Stimulated activated CD4-positive, alpha-beta T cell treated with anti-CD3 and anti-CD28 coated beads, Interleukin-12 subunit alpha, Interleukin-12 subunit beta, amount 100 ng/mL, for 24 hours (primary cell): ENCODE results near the gene SLC29A1.
"Not testable (repeated sequence)": the region's sequence is repeated elsewhere in the genome, so short reads cannot be mapped to it uniquely, and the experiment has no call there.

ENCODE experiments used
- DNase-seq, 2 experiments: peaks; one replicate each; pipeline ENCODE4 v3.0.0-alpha.2; 2020; ENCODE audit warnings: low read depth in 2 of 2

Gene SLC29A1

DNA sequence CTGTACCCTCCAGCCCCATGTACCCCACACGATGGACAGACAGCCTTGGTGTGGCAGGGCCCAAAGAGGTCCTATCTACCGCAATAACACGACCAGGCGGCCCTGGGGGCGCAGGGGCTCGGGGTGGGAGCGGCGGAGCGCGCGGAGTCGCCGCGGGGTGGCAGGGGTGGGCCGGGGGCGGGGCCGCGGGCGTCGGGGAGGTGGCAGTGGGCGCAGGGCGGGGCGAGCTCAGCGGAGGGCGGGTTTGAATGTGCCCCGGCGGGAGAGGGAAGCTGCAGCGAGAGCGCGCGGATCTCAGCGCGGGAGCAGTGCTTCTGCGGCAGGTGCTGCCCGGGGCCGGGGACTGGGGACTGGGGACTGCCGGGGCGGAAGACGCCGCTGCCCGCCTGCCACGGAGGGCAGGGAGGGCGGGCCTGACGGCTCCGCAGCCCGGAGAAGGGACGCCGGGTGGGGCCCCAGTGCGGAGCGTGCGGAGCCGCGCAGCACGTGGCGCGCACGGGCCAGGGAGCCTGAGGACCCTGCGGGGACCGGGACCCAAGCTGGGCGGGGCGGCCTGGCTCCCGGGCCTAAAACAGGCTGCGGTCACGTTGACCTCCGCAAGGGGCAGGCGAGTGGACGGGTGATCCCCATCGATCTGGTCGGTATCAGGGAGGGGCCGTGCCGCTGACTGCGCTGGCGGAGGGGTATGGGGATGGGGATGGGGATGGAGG is at the start of gene SLC29A1:
SLC29A1 (plus strand) TSS at position 277 of the 710 bp plus-strand sequence. CDS start 3,719 bp downstream, outside the sequence.
- peak; percentile 69 to 84 for DNase-seq

- no peak for DNase-seq
These were observed 47.1 kb upstream of the SLC29A1 start for GRCh38 chr6:44176130-44176761.

GRCh38 chr6:44176762-44177509 is 46.5 kb upstream of the SLC29A1 start:
- no peak for DNase-seq

DNA sequence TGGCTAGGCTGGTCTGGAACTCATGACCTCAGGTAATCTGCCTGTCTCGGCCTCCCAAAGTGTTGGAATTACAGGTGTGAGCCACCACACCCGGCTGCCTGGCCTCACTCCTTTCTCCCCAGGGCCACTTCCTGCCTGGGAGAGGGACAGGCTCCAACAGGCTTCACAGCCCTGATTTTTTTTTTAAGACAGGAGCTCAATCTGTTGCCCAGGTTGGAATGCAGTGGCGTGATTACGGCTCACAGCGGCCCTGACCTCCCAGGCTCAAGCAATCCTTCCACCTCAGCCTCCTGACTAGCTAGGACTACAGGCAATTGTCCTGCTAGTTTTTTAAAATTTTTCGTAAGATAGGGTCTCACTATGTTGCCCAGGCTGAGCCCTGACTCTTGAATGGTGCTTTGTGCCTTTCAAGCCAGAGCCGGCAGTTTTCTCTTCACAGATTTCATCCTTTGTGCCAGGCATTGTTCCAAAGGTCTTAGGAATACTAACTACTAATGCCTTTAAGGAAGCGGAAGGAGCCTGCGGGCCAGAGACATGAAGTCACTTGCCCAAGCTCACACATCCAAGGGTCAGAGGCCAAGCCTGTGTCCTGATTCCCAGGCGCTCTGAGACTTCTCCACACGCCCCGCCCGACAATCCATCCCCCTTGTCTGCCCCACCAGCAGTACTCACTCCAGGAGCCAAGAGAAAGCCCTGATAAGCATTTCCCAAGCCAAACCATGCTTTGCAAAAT is 45.5 kb upstream of the SLC29A1 start:
- no peak for DNase-seq

- no peak for DNase-seq
These were observed 44.8 kb upstream of the SLC29A1 start for GRCh38 chr6:44178424-44179071.

GRCh38 chr6:44179072-44179536 is 44.3 kb upstream of the SLC29A1 start:
- no peak for DNase-seq

DNA sequence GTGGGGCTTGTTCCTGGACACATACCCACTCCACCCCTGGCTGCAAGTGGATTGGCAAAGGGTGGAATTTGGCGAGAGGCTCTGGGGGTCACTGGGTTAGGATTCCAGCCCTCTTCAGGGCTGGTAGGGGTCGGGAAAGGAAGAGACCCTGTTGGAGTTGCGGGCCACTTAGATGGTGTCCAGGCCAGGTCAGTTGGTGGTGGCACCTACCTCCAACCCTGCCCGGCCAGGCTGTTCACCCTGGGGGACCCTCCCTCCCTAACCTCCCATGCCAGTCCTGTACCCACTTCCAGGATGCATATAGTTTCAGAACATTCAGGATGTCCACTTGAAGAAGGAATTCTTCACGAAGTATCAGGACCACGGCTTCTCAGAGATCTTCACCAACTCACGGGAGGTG is 43.7 kb upstream of the SLC29A1 start:
- no peak for DNase-seq

DNA sequence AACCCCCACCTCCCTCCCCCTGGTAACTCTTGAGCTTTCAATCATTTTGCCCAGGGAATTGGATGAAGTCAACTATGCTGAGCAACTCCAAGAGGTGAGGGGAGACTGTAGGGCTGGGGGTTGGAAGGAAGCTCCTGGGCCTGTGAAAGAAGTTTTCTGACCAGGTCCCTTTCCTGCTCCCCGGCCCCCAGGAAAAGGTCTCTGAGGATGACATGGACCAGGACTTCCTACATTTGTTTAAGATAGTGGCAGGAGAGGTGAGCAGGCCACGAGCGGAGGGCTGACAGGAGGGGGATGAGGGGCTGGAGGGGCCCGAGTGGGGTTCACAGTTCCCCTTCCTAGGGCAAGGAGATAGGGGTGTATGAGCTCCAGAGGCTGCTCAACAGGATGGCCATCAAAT is 43.0 kb upstream of the SLC29A1 start:
- DNase-seq: no peak

- no peak for DNase-seq
These were observed 42.5 kb upstream of the SLC29A1 start for GRCh38 chr6:44180886-44181285.

DNA sequence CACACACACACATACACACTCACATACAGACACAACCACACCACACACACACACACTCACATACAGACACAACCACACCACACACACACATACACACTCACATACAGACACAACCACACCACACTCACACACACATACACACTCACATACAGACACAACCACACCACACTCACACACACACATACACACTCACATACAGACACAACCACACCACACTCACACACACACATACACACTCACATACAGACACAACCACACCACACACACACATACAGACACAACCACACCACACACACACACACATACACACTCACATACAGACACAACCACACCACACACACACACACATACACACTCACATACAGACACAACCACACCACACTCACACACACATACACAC is 41.6 kb upstream of the SLC29A1 start:
- not testable (repeated sequence) for DNase-seq

DNA sequence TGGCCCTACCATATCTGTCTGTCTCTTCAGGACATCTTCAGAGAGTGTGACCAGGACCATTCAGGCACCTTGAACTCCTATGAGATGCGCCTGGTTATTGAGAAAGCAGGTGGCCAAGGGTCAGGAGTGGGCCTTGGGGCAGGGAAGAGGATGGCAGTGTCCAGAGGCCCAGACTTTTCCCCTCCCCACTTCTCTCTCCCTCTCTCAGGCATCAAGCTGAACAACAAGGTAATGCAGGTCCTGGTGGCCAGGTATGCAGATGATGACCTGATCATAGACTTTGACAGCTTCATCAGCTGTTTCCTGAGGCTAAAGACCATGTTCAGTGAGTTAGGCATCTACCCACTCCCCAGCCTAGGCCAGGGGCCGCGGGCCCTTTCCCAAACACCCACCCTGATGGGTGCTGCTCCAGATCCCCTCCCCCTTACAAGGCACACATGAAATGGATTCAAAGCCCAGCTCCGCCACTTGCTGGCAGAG is 40.4 kb upstream of the SLC29A1 start:
- DNase-seq: no peak

DNA sequence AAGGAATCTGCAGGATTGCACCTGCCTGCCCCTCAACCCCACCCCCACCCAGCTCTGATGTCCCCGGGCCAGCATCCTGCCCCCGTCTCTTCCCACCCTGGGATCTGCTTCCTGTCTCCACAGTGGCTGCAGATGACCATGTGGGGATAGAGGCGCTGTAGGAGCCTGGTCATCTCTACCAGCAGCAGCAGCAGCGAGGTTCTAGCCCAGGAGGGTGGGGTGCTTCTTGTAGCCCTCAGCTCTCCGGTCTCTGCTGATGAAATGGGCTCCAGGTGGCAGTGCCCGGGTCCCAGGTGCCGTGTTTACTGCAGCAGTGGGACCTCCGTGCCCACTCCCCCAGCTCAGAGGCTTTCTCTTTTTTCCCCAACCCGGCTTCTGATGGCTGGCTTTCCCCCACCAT is 39.6 kb upstream of the SLC29A1 start:
- no peak for DNase-seq

GRCh38 chr6:44185356-44185755 is 38.0 kb upstream of the SLC29A1 start:
- not testable (repeated sequence) for DNase-seq

GRCh38 chr6:44185953-44186634 is 37.3 kb upstream of the SLC29A1 start:
- DNase-seq: no peak

GRCh38 chr6:44186635-44187025 is 36.8 kb upstream of the SLC29A1 start:
- no peak for DNase-seq

- no peak for DNase-seq
These were observed 34.6 kb upstream of the SLC29A1 start for GRCh38 chr6:44188819-44189218.

- no peak for DNase-seq
These were observed 34.1 kb upstream of the SLC29A1 start for GRCh38 chr6:44189257-44189656.

- DNase-seq: no peak
These were observed 32.7 kb upstream of the SLC29A1 start for GRCh38 chr6:44190715-44191114.

GRCh38 chr6:44192428-44193041 is 30.9 kb upstream of the SLC29A1 start:
- no peak for DNase-seq

DNA sequence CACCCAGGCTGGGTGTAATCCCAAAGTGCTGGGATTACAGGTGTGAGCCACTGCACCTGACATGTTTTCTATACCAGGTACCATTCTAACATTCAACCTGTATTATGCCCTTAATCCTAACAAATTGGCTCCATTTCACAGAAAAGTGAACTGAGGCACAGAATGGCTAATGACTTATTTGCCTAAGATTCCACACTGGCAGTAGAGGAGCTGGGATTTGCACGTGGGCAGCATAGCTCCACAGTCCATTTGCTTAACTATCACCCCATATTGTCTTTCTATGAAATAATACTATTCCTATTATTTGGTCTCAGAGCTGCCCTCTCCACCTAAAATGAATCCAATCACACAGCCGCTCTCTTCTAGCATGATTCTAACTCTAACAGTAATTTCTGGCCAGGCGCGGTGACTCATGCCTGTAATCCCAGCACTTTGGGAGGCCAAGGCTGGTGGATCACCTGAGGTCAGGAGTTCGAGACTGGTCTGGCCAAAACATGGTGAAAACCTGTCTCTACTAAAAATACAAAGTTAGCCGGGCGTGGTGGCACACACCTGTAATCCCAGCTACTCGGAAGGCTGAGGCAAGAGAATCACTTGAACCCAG is 30.0 kb upstream of the SLC29A1 start:
- DNase-seq: no peak
